HG03159 (cell line): ENCODE results near the gene CCL14.
"Not testable (repeated sequence)": the region's sequence is repeated elsewhere in the genome, so short reads cannot be mapped to it uniquely, and the experiment has no call there.

Experiments
- ATAC-seq: cut with Tn5 transposase; IDR thresholded peaks from one replicate; pipeline ENCODE4 v1.9.1; 2021; ENCODE audit warnings: mild to moderate bottlenecking, moderate library complexity; ENCODE audit not compliant: unreplicated experiment

CCL14 gene

GRCh38 chr17:35995346-35995745, 8.8 kb upstream of the CCL14 start:
- ATAC-seq, result not testable (repeated sequence)

- ATAC-seq, result no peak
These were observed 4.5 kb upstream of the CCL14 start for GRCh38 chr17:35991075-35991474.

- no peak for ATAC-seq
These were observed 1.6 kb upstream of the CCL14 start for GRCh38 chr17:35988164-35988563.

- ATAC-seq, result no peak
These were observed 2.4 kb downstream of the CCL14 start for GRCh38 chr17:35984140-35984539.

- no peak for ATAC-seq
These were observed 3.9 kb downstream of the CCL14 start for GRCh38 chr17:35982409-35983191.

- no peak for ATAC-seq
These were observed 4.6 kb downstream of the CCL14 start for GRCh38 chr17:35981908-35982330.

GRCh38 chr17:35981246-35981645, 5.3 kb downstream of the CCL14 start, which contains the start of gene CCL16:
Gene CCL16, minus strand, starts transcription at chr17:35981497. Its CDS starts 77 bp downstream, at chr17:35981420.
- ATAC-seq, result no peak

DNA sequence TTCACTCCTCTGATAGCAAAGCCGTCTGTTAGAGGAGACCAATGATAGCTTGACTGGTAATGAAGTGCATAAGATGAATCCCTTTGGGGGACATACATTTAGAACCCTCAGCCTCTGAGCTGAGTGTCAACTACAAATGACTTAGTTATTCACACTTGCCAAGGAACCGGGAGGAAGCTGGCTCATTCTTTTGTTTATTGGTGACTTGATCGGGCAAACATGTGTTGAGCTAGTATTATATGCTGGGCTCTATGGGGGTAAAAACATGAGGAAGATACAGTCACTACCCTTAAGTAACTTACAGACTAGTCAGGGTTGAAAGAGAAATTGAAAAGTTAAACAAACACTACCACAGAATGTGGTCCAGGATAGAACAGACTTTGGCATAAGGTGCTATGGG, 8.2 kb downstream of the CCL14 start:
- no peak for ATAC-seq

GRCh38 chr17:35977509-35977908, 9.0 kb downstream of the CCL14 start:
- no peak for ATAC-seq

- no peak for ATAC-seq
These were observed 12.9 kb downstream of the CCL14 start for GRCh38 chr17:35973333-35974260.

- no peak for ATAC-seq
These were observed 13.6 kb downstream of the CCL14 start for GRCh38 chr17:35972945-35973332.

DNA sequence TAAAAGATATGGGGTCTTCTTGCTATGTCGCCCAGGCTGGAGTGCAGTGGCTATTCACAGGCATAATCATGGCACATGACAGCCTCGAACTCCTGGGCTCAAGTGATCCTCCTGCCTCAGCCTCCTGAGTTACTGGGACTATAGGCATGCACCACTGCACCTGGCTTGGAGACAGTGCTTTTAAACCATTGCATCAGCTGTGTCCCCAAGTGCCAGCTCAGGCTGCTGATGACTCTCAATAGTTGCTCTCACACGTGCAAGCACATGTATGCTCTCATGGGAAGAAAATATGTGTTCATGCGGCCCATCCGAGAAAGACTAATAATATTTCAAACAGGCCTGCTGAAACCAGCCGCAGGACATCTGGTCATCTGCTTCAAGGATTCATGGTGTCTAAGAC, 14.0 kb downstream of the CCL14 start:
- no peak for ATAC-seq

DNA sequence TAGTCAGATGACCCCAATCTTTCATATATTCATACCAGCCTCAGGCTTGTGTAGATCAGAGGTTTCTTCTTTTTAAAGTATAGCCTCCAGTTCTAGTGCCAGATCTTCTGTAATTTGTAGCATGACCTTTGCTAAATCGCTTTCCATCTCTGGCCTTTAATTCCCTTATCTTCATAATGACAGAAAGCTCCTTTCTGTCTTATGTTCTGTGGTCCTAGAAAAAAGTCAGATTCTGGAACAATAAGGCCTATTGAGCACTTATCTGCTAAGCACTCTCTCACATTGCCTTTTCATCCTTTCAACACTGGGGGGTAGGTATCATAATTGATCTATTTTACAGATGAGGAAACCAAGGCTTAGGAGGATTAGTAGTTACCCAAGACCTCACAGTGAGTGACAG, 14.5 kb downstream of the CCL14 start:
- ATAC-seq, result no peak

- ATAC-seq, result no peak
These were observed 16.8 kb downstream of the CCL14 start for GRCh38 chr17:35969558-35970380.

GRCh38 chr17:35968520-35969054, 17.9 kb downstream of the CCL14 start:
- ATAC-seq, result no peak

DNA sequence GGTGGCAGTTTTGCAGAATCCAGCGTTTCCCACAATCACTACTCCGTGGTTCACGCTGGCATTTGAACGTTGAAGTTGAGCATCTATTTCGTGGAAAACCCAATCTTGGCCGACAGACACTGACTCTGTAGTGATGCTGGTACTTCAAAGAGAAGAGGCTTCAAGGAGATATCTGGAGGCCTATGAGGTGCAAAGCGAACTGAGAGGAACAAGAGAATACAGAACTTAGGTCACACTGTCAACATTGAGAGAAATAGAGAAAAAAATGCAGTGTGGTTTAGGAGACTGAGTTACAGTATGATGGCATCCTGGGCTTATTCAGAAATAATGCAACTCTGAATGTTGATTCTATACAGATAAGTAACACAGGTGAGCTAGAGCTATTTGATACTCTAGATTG, 21.3 kb downstream of the CCL14 start:
- ATAC-seq, result no peak

DNA sequence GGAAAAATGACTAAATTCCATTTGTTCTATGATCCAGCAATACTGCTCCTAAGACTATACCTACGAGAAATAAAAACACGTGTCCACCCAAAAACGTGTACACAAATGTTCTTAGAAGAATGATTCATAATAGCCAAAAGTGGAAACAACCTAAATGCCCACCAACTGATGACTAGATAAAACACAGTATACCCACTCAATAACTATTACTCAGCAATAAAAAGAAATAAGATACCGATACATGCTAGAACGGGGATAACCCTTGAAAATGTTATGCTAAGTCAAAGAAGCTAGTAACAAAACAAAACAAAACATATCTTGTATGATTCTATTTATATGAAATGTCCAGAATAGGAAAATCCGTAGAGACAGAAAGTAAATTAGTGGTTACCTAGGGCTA, 22.9 kb downstream of the CCL14 start:
- no peak for ATAC-seq

- no peak for ATAC-seq
These were observed 32.8 kb downstream of the CCL14 start for GRCh38 chr17:35953720-35954119.

- ATAC-seq, result no peak
These were observed 37.1 kb downstream of the CCL14 start for GRCh38 chr17:35949401-35949800.

- no peak for ATAC-seq
These were observed 38.4 kb downstream of the CCL14 start for GRCh38 chr17:35948092-35948491.

DNA sequence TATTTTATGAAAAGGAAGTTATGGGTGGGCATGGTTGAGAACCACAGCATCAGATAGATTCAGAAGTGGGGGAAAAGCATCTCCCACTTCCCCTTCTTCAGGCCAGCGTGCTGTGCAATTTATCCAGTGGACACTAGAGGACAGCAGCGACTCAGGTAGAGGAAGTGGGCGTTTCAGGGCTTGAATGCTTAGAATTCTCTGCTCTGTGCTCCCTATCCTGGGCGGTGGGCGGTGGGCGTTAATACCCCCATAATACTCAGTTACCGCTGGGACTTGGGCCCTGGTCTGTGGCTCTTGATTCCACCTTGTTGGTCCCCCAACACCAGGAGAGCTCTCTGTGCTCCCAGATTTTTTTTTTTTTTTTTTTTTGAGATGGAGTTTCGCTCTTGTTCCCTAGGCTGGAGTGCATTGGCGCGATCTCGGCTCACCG, 39.4 kb downstream of the CCL14 start:
- ATAC-seq, result no peak
